H9 (cell line): ENCODE results near the gene MTARC2. TPM values are rescaled to one million over a fixed set of nuclear protein-coding genes. Genes with fewer than 3 reads are reported as not detected.

Experiments
- DNase-seq: peaks from one replicate; pipeline ENCODE4 v3.0.0-alpha.2; 2017
- H2AFZ ChIP-seq: one replicate; pipeline ENCODE4 v1.6.1; 2013; ENCODE audit warnings: mild to moderate bottlenecking, low read length, control low read depth, moderate library complexity
- H2AK5ac ChIP-seq: 2 replicates; pipeline ENCODE4 v1.6.1; 2013; ENCODE audit warnings: low read length, control low read depth, mixed read lengths; ENCODE audit not compliant: insufficient read length
- H2BK120ac ChIP-seq: one replicate; pipeline ENCODE4 v1.6.1; 2013; ENCODE audit warnings: low read depth, mild to moderate bottlenecking, low read length, control low read depth, inconsistent platforms; ENCODE audit not compliant: poor library complexity, severe bottlenecking
- H2BK12ac ChIP-seq: 2 replicates; pipeline ENCODE4 v1.6.1; 2013; ENCODE audit warnings: low read length, control low read depth, mixed read lengths, low read depth; ENCODE audit not compliant: insufficient read length
- H2BK15ac ChIP-seq: 2 replicates; pipeline ENCODE4 v1.6.1; 2013; ENCODE audit warnings: low read depth, low read length, control low read depth
- H2BK20ac ChIP-seq: one replicate; pipeline ENCODE4 v1.6.1; 2013; ENCODE audit warnings: low read depth, mild to moderate bottlenecking, low read length, control low read depth, inconsistent platforms; ENCODE audit not compliant: poor library complexity, severe bottlenecking
- H2BK5ac ChIP-seq: 2 replicates; pipeline ENCODE4 v1.6.1; 2013; ENCODE audit warnings: low read length, control low read depth, mixed read lengths; ENCODE audit not compliant: insufficient read length
- H3K14ac ChIP-seq: 2 replicates; pipeline ENCODE4 v1.6.1; 2013; ENCODE audit warnings: low read length, control low read depth; ENCODE audit not compliant: insufficient read depth
- H3K18ac ChIP-seq: 2 replicates; pipeline ENCODE4 v1.6.1; 2013; ENCODE audit warnings: low read depth, mild to moderate bottlenecking, mixed read lengths, low read length, control low read depth; ENCODE audit not compliant: insufficient read length
- H3K23ac ChIP-seq: 2 replicates; pipeline ENCODE4 v1.6.1; 2013; ENCODE audit warnings: low read length, control low read depth, mixed read lengths, low read depth; ENCODE audit not compliant: insufficient read length
- H3K23me2 ChIP-seq: 2 replicates; pipeline ENCODE4 v1.6.1; 2013; ENCODE audit warnings: low read depth, mild to moderate bottlenecking, mixed read lengths, low read length, control low read depth; ENCODE audit not compliant: insufficient read length, poor library complexity, severe bottlenecking
- H3K27ac ChIP-seq: 2 replicates; pipeline ENCODE4 v1.5.1; 2013; ENCODE audit warnings: low read length, control low read depth, mixed read lengths, low read depth; ENCODE audit not compliant: insufficient read length
- H3K27me3 ChIP-seq: 2 replicates; pipeline ENCODE4 v1.6.1; 2013; ENCODE audit warnings: low read length, control low read depth, inconsistent platforms; ENCODE audit not compliant: insufficient read depth
- H3K4ac ChIP-seq: 2 replicates; pipeline ENCODE4 v1.6.1; 2013; ENCODE audit warnings: low read depth, mild to moderate bottlenecking, control low read depth, inconsistent platforms, low read length, moderate library complexity
- H3K4me1 ChIP-seq: 2 replicates; pipeline ENCODE4 v1.6.1; 2013; ENCODE audit warnings: low read length, control low read depth, inconsistent platforms; ENCODE audit not compliant: insufficient read depth
- H3K4me2 ChIP-seq: 2 replicates; pipeline ENCODE4 v1.6.1; 2013; ENCODE audit warnings: low read length, control low read depth, mixed read lengths; ENCODE audit not compliant: insufficient read length, insufficient read depth
- H3K56ac ChIP-seq: 2 replicates; pipeline ENCODE4 v1.6.1; 2013; ENCODE audit warnings: low read depth, mild to moderate bottlenecking, mixed read lengths, low read length, control low read depth; ENCODE audit not compliant: insufficient read length
- H3K79me1 ChIP-seq: 2 replicates; pipeline ENCODE4 v1.6.1; 2013; ENCODE audit warnings: low read depth, mild to moderate bottlenecking, moderate library complexity, low read length, control low read depth, inconsistent platforms; ENCODE audit not compliant: insufficient read depth, poor library complexity, severe bottlenecking
- H3K79me2 ChIP-seq: 2 replicates; pipeline ENCODE4 v1.6.1; 2013; ENCODE audit warnings: low read length, control low read depth, inconsistent platforms; ENCODE audit not compliant: insufficient read depth
- H3K9ac ChIP-seq: 2 replicates; pipeline ENCODE4 v1.6.1; 2013; ENCODE audit warnings: low read length, control low read depth, mixed read lengths; ENCODE audit not compliant: insufficient read length; ENCODE audit errors: extremely low read depth
- H3K9me3 ChIP-seq: one replicate; pipeline ENCODE4 v1.6.1; 2013; ENCODE audit warnings: low read depth, low read length, inconsistent platforms; ENCODE audit not compliant: control insufficient read depth
- H3T11ph ChIP-seq: one replicate; pipeline ENCODE4 v1.6.1; 2013; ENCODE audit warnings: mild to moderate bottlenecking, low read length, control low read depth, inconsistent platforms
- H4K20me1 ChIP-seq: one replicate; pipeline ENCODE4 v1.6.1; 2013; ENCODE audit not compliant: control insufficient read depth, insufficient read length, insufficient read depth
- H4K5ac ChIP-seq: 2 replicates; pipeline ENCODE4 v1.6.1; 2013; ENCODE audit warnings: low read depth, mild to moderate bottlenecking, mixed read lengths, low read length, control low read depth; ENCODE audit not compliant: insufficient read length
- H4K8ac ChIP-seq: replicated peaks from 2 replicates; pipeline ENCODE4 v1.6.1; 2013; ENCODE audit warnings: low read length, control low read depth, mixed read lengths, low read depth; ENCODE audit not compliant: insufficient read length
- H4K91ac ChIP-seq: 2 replicates; pipeline ENCODE4 v1.6.1; 2013; ENCODE audit warnings: low read depth, mild to moderate bottlenecking, moderate library complexity, mixed read lengths, low read length, control low read depth; ENCODE audit not compliant: insufficient read length
- H3K27ac Mint-ChIP-seq, 3 experiments: 2 replicates in 2 of 3; 3 replicates in 1 of 3; pipeline ENCODE4 v1.8.0; 2020 to 2021; ENCODE audit warnings: mixed read lengths in 3 of 3, mild to moderate bottlenecking in 1 of 3, moderate library complexity in 1 of 3
- H3K27me3 Mint-ChIP-seq: 2 replicates; pipeline ENCODE4 v1.8.0; 2021; ENCODE audit warnings: low read depth, mild to moderate bottlenecking, moderate library complexity, mixed read lengths
- H3K36me3 Mint-ChIP-seq, 3 experiments: 2 replicates in 2 of 3; 3 replicates in 1 of 3; pipeline ENCODE4 v1.8.0; 2020 to 2021; ENCODE audit warnings: low read depth in 3 of 3, mixed read lengths in 3 of 3; ENCODE audit not compliant: insufficient read depth in 1 of 3
- H3K4me1 Mint-ChIP-seq, 2 experiments: 2 replicates each; pipeline ENCODE4 v1.8.0; 2020; ENCODE audit warnings: mixed read lengths in 2 of 2
- H3K4me3 Mint-ChIP-seq, 2 experiments: 2 replicates in 1 of 2; 3 replicates in 1 of 2; pipeline ENCODE4 v1.8.0; 2020 to 2021; ENCODE audit warnings: mild to moderate bottlenecking in 2 of 2, mixed read lengths in 2 of 2, moderate library complexity in 1 of 2
- H3K9me3 Mint-ChIP-seq, 2 experiments: 2 replicates in 1 of 2; 3 replicates in 1 of 2; pipeline ENCODE4 v1.8.0; 2020; ENCODE audit warnings: mild to moderate bottlenecking in 2 of 2, mixed read lengths in 2 of 2, moderate library complexity in 1 of 2
- CTCF ChIP-seq: fragments of 200-600 bp; sonication (generic); conservative IDR thresholded peaks from 3 replicates; pipeline ENCODE4 v1.8.0; 2021; ENCODE audit warnings: antibody characterized with exemption, mild to moderate bottlenecking
- WGBS: extraction: QIAGEN DNeasy Blood & Tissue Kit; methylation state at CpG from one replicate; pipeline ENCODE4 v1.1.7; 2013; ENCODE audit warnings: missing lambda C conversion rate, low lambda C conversion rate, mixed read lengths; ENCODE audit not compliant: insufficient read length; ENCODE audit errors: extremely low coverage; 5-methylcytosine and 5-hydroxymethylcytosine counted together
- total RNA-seq: library from RNA; stranded (reverse); gene quantifications from 2 replicates; pipeline ENCODE4 v1.2.1, GENCODE V29; 2021

Gene MTARC2
- total RNA-seq, 1 experiment from 2014 or later = 7.7 TPM

DNA sequence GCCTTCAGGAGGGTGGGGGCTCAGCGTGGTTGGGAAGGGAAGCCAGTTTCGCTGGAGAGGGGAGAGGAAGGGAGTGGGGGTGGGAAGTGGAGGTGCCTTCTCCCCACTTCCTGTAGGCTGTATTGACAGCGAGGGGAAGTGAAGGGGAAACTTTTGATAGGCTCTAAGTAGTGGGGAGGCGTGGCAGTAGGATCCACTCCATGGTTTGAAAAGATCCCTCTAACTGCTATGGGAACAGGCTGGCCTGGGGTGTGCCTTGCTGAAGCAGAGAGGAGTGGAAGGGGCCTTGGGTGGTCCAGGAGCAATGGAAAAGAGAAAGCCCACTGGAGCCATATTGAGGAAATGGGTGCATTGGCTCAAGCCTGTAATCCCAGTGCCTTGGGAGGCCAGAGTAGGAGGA, 37.8 kb upstream of the MTARC2 start:
- Histone ChIP-seq H3K4me2 (no peak overlapping the region), H2BK15ac (no peak overlapping the region), H3K9me3 (no peaks in the 10 kb centered on the region), H2AFZ (no peak overlapping the region), H4K5ac (no peak overlapping the region), H3K79me1 (no peaks in the 10 kb centered on the region), H3K4me1 (no peaks in the 10 kb centered on the region), H3K14ac (no peak overlapping the region; the same call in 1 of the 2 replicates), H2BK5ac (no peak overlapping the region), H4K20me1 (no peaks in the 10 kb centered on the region), H2BK12ac (no peak overlapping the region), H4K91ac (no peak overlapping the region), H3K9ac (no peak overlapping the region), H3K79me2 (no peaks in the 10 kb centered on the region), H3K27me3 (no peaks in the 10 kb centered on the region), H3K4ac (no peak overlapping the region), H2BK120ac (no peak overlapping the region), H4K8ac (no peak overlapping the region), H3K23ac (no peak overlapping the region), H3T11ph (no peak overlapping the region), H2BK20ac (no peak overlapping the region), H2AK5ac (no peak overlapping the region), H3K18ac (no peak overlapping the region), H3K27ac (no peak overlapping the region), H3K23me2 (no peaks in the 10 kb centered on the region), H3K56ac (no peak overlapping the region)
- Mint-ChIP-seq H3K36me3 (peaks cover 0 to 3% (median under 1%) of the 10 kb centered on the region in 3 experiments; a peak in 2 of 7 replicates), H3K4me3 (no peak overlapping the region), H3K4me1 (peaks cover 10 to 12% of the 10 kb centered on the region in 2 experiments), H3K27me3 (peaks cover 2% of the 10 kb centered on the region), H3K27ac (no peak overlapping the region), H3K9me3 (peaks cover 9 to 10% of the 10 kb centered on the region in 2 experiments)
- no peak for DNase-seq
- WGBS = no CpG with 5 or more reads among the region's 4 CpGs
- TF ChIP-seq CTCF = no peak
